H1 (cell line): ENCODE results near the gene PRR33. TPM values are rescaled to one million over a fixed set of nuclear protein-coding genes. Genes with fewer than 3 reads are reported as not detected.

Source experiments
- CHD7 ChIP-seq: fragments of 300-600 bp; sonication (generic); IDR thresholded peaks from 2 replicates; pipeline ENCODE4 v1.7.1; 2012; ENCODE audit warnings: low read length, moderate library complexity, mild to moderate bottlenecking, inconsistent platforms; ENCODE audit not compliant: insufficient replicate concordance
- CREB1 ChIP-seq: IDR thresholded peaks from 2 replicates; pipeline ENCODE4 v1.6.1; 2012; ENCODE audit warnings: inconsistent platforms
- SIRT6 ChIP-seq: IDR thresholded peaks from one replicate; pipeline ENCODE4 v1.7.1; 2012; ENCODE audit warnings: low read length, inconsistent platforms
- polyA plus RNA-seq, 7 experiments: library from polyadenylated mRNA; depleted of rRNA in 3 of 7; stranded (reverse) in 5 of 7; unstranded in 2 of 7; fragments of >200 nt in 5 of 7; fragments of 200-250 nt in 2 of 7; gene quantifications; 1 replicate in 5 of 7; 2 replicates in 1 of 7; 4 replicates in 1 of 7; pipeline versions ENCODE4 v1.2.1 to v1.2.3, GENCODE V29; 2011 to 2013; ENCODE audit warnings: missing spikeins in 2 of 7, mixed read lengths in 2 of 7
- total RNA-seq: library from RNA; stranded (reverse); fragmentation: NEBNext Ultra II Directional; extraction: Animal tissue kit (Norgen Biotek cat#: 25700); gene quantifications from 2 replicates; pipeline ENCODE4 v1.2.1, GENCODE V29; 2021

PRR33 gene
- total and polyA plus RNA-seq, 2 of the 8 experiments (the other 6 are each of a cell fraction or from before 2014, with no cell fraction given): 0.02 TPM; not detected in 1

GRCh38 chr11:1932681-1933080, 41.0 kb upstream of the PRR33 start (continued):
- TF ChIP-seq CHD7: no peak
- TF ChIP-seq CREB1: no peak
- TF ChIP-seq SIRT6: no peak
